HG02623 (cell line): Measurements from ENCODE around the gene SMTNL1.

ENCODE experiments used
- ATAC-seq: cut with Tn5 transposase; IDR thresholded peaks from one replicate; pipeline ENCODE4 v1.9.1; 2021; ENCODE audit warnings: moderate library complexity; ENCODE audit not compliant: unreplicated experiment

Gene SMTNL1

GRCh38 chr11:57586711-57587245 is 49.4 kb downstream of the SMTNL1 start:
- ATAC-seq = no peak

GRCh38 chr11:57588046-57588710 is 50.8 kb downstream of the SMTNL1 start:
- ATAC-seq = no peak

GRCh38 chr11:57596266-57596885 is 59.0 kb downstream of the SMTNL1 start:
- ATAC-seq = no peak

- no peak for ATAC-seq
Measured at GRCh38 chr11:57597461-57597915, 60.1 kb downstream of the SMTNL1 start, which contains the start of gene SERPING1. Gene SERPING1, plus strand, starts transcription at chr11:57597685. Its CDS starts 586 bp downstream, at chr11:57598271.

- ATAC-seq = no peak
Measured at GRCh38 chr11:57597916-57598830, 60.8 kb downstream of the SMTNL1 start.

- no peak for ATAC-seq
Measured at GRCh38 chr11:57598831-57599155, 61.4 kb downstream of the SMTNL1 start.

GRCh38 chr11:57599381-57599780 is 62.0 kb downstream of the SMTNL1 start:
- no peak for ATAC-seq
